Endometrial microvascular endothelial cells (primary cell): ENCODE results near the gene HAAO. TPM values are rescaled to one million over a fixed set of nuclear protein-coding genes. Genes with fewer than 3 reads are reported as not detected.

Experiments used
- in situ Hi-C: cut with HindIII; loops from 2 replicates; pipeline ENCODE4 v1.10.0; 2017; ENCODE audit warnings: low sequenced_read_pairs, low pct_unique_long_range_greater_than_20kb; ENCODE audit errors: inconsistent ontology term
- total RNA-seq: library from RNA; depleted of rRNA; stranded (reverse); fragments of >200 nt; gene quantifications from one replicate; pipeline ENCODE4 v1.2.3, GENCODE V29; 2015; ENCODE audit errors: inconsistent ontology term

HAAO gene
- total RNA-seq, 1 donor from 2014 or later = not detected

GRCh38 chr2:42757981-42758740 is 34.2 kb downstream of the HAAO start:
- in situ Hi-C loops = no loop called here

- in situ Hi-C loops = no loop called here
Measured at GRCh38 chr2:42756966-42757513, 35.3 kb downstream of the HAAO start.

GRCh38 chr2:42756150-42756775 is 36.1 kb downstream of the HAAO start:
- in situ Hi-C loops = no loop called here

GRCh38 chr2:42755191-42755880 is 37.0 kb downstream of the HAAO start:
- in situ Hi-C loops = no loop called here

GRCh38 chr2:42754776-42755140 is 37.6 kb downstream of the HAAO start:
- in situ Hi-C loops = no loop called here

GRCh38 chr2:42754021-42754775 is 38.2 kb downstream of the HAAO start:
- in situ Hi-C loops = no loop called here

GRCh38 chr2:42752816-42753813 is 39.3 kb downstream of the HAAO start:
- in situ Hi-C loops = no loop called here

- in situ Hi-C loops = no loop called here
Measured at GRCh38 chr2:42752314-42752713, 40.1 kb downstream of the HAAO start.

- in situ Hi-C loops = no loop called here
Measured at GRCh38 chr2:42748840-42749239, 43.5 kb downstream of the HAAO start.

- in situ Hi-C loops = no loop called here
Measured at GRCh38 chr2:42747422-42747821, 45.0 kb downstream of the HAAO start.

- in situ Hi-C loops = no loop called here
Measured at GRCh38 chr2:42744545-42745082, 47.8 kb downstream of the HAAO start.

- in situ Hi-C loops = no loop called here
Measured at GRCh38 chr2:42743659-42743990, 48.8 kb downstream of the HAAO start.

- in situ Hi-C loops = no loop called here
Measured at GRCh38 chr2:42742740-42743658, 49.4 kb downstream of the HAAO start.

- in situ Hi-C loops = no loop called here
Measured at GRCh38 chr2:42741140-42741539, 51.2 kb downstream of the HAAO start.

- in situ Hi-C loops = no loop called here
Measured at GRCh38 chr2:42736598-42737322, 55.6 kb downstream of the HAAO start.

GRCh38 chr2:42733852-42734251 is 58.5 kb downstream of the HAAO start:
- in situ Hi-C loops = no loop called here
